OCI-LY1 (cell line): ENCODE measurements around the gene TBL3.

Experiments
- EZH2 ChIP-seq: fragments of 200-600 bp; sonication (generic), shearing (Covaris generic); IDR thresholded peaks from 2 replicates; pipeline ENCODE4 v1.8.0; 2017; ENCODE audit warnings: borderline replicate concordance, mixed run types, mild to moderate bottlenecking, antibody characterized with exemption, low read length, moderate library complexity, mixed read lengths
- TF ChIP-seq, protein P1 (sequence below): fragments of 200-600 bp; sonication (generic), shearing (Covaris generic); IDR thresholded peaks from 2 replicates; pipeline ENCODE4 v1.5.1; 2017; ENCODE audit warnings: mild to moderate bottlenecking, antibody characterized with exemption, low read length, moderate library complexity, mixed read lengths

GRCh38 chr16:1975432-1976215 lies 3.8 kb downstream of the TBL3 start:
- TF ChIP-seq, protein P1, sequence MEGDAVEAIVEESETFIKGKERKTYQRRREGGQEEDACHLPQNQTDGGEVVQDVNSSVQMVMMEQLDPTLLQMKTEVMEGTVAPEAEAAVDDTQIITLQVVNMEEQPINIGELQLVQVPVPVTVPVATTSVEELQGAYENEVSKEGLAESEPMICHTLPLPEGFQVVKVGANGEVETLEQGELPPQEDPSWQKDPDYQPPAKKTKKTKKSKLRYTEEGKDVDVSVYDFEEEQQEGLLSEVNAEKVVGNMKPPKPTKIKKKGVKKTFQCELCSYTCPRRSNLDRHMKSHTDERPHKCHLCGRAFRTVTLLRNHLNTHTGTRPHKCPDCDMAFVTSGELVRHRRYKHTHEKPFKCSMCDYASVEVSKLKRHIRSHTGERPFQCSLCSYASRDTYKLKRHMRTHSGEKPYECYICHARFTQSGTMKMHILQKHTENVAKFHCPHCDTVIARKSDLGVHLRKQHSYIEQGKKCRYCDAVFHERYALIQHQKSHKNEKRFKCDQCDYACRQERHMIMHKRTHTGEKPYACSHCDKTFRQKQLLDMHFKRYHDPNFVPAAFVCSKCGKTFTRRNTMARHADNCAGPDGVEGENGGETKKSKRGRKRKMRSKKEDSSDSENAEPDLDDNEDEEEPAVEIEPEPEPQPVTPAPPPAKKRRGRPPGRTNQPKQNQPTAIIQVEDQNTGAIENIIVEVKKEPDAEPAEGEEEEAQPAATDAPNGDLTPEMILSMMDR = no peak
- TF ChIP-seq EZH2 = no peak
